Germinal center (tissue), 1 donor: Measurements from ENCODE around the gene TXLNG.

Source experiments
- DNase-seq: peaks from one replicate; pipeline ENCODE4 v3.0.0; 2012; ENCODE audit warnings: mixed read lengths, low spot score

Gene TXLNG

DNA sequence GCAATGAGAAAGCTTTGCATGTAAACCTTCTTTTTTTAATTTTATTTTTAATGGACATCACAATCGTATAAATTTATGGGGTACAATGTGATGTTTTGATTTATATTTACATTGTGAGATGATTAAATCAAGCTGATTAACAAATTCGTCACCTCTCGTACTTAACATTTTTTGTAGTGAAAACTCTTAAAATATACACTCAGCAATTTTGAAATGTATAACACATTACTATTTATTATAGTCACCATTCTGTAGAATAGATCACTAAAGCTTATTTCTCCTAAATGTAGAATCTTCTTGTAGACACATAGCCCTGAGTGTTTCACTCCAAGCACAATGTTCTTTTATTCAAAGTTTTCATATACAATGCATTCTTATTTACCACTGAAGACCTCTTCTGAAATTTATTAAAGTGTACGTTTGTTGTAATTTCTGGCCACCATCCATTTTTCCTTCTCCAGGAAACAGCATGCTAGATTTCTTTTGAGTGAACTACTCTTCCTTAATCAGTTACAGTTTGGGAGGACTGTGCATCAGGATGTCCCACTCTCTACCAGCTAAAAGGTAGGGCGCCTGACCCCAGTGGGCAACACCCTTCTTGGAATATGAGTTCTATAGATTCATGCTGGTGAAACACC, 88.3 kb downstream of the TXLNG start:
- DNase-seq: no peak

DNA sequence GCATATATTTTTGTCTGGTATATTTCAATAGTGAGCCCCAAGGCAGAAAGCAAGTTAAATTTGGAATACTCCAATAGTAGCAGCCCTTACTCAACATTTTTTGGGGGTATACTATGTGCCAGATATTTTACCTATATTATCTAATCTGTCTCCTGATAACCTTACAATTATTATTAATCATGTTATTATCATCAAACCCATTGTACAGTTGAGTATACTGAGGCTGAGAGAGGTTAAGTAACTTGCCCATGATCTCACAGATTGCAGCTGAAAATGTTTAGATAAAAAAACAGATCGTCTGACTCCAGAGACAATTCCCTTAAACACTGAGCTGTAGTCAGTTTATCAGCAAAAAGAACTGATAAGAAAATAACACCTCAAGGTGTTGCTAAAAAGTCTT, 90.4 kb downstream of the TXLNG start:
- DNase-seq: no peak

DNA sequence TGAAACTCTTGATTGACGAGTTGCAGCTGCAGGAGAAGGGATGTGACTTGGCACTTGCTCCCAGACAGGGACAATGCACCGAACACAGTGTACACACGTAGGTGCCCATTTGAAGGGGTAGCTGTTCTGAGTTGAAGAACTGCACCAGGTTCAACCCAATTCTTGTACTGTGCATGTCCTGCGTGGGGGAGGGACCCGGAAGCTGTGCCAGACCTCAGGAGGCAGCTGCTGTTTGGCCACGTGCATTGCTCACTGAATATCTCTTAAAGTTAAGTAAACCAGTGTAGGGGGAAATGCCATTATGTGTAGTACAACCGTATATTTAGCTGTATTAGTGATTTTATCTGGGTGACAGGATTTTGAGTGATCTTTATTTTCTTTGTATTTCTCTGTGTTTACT, 95.9 kb downstream of the TXLNG start:
- peak; percentile 21 for DNase-seq

DNA sequence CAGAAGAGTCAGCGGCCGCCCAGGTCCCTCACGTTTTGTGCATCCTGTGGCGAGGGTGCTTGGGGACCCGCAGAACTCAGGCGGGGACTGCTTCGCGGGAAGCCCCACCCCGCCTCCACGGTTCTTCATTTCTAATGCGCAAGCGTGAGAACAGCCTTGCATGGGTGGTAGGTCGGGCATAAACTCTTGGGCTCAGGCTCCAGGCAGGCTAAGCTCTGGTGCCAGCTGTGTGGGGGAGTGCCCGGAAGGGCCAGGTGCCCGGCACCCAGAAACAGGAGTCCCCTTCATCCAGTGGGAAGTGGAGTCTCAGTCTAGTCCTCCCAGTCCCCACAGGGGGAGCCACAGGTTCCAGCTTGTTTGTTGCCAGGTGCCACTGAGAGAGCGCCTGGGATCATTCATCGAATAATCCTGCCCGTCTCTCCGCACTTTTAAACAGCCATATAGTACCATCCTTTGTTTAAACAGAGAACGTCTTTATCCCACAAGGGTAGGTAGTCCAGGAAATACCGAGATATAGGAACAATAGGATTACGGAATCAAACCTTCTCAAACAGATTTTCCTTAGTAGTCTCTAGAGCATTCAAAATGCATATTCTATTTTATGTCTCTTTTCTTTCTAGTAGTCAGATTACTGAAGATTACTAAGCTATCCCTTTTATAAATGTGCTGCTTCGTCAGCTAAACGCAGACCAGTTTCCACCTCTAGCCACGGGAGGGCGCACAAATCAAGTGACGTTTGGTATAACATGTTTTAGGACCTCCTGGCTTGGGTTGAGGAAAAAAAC, 96.6 kb downstream of the TXLNG start:
- DNase-seq: peak; percentile 63

DNA sequence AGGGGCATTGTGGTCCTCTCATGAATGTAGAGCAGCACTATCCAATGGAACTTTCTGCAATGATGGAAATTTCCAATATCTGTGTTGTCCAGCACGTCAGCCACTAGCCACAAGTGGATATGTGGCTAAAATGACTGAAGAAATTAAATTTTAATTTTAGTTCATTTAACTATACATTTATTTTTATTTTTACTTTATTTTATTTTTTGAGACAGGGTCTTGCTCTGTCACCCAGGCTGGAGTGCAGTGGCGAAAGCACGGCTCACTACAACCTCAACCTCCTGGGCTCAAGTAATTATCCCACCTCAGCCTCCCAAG, 97.2 kb downstream of the TXLNG start:
- no peak for DNase-seq

DNA sequence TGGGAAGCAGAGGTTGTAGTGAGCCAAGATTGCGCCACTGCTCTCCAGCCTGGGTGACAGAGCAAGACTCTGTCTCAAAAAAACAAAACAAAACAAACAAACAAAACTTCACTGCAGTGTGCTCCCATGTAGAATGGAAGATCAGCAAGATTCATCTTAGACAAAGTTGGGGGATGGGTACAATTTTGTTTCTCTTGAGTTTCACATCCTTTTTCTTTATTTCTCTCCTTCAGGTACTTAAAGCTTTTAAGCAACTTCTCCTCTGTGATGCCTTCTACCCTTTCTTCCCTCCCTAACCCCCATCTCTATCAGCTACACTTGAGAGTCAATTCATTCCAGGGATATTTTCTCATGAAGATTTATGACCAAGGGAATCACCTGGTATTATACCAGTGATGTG, 99.4 kb downstream of the TXLNG start:
- DNase-seq: peak; percentile 12

DNA sequence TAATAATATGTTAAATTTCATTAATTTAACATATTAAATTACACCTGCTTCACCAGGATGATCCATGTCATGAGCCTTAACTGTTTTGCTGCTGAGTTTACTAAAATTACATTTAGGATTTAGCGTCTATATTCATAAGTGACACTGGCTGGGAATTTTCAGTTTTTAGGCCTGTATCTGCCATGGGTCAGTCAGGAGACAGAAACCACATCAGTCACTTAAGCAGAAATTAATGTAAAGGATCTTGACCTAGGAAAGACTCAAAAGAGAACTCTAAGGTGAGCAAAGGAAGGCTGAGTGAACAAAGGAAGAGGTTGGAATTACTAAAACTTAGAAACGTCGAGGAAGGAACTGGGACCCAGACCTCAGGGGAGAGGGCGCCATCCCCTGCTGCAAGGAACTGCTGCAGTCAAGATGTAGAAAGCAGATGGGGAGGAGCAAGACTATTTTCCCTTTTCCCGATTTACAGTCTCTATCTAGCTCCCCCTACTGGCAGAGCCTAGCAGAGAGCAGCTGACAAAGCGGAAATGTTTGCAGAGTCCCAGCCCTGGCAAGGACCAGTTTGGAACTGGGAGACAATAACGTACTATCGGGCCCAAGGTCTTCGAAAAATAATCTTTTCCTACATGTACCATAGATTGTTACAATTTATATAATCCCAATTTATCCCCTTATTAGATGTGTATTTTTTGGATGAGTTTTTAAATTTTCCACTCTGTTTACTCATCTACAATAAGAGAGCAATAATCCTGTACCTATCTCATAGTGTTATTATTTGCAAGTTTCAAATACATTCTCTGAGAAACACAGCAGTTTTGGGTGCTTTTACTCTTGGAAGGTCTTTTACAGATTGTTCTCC, 106.5 kb downstream of the TXLNG start:
- DNase-seq: peak; percentile 62
